Measurements from ENCODE around the gene NCDN.

The NCDN gene

DNA sequence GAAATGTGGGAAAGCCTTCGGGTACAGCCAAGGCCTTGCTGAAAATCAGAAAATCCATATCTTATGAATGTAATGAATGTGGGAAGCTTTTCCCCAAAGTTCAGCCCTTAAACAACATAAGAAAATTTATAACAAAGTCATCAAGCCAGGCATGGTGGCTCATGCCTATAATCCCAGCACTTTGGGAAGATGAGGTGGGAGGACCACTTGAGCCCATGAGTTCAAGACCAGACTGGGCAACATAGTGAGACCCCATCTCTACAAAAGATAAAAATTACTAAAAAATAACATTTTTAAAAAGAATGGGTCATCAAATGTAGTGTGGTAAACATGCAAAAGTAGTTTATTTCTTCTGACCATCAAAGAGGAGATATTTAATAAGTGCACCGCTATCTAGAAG lies 46.3 kb upstream of the NCDN start:
- ATAC-seq (ENCODE audit: insufficient read depth, low read depth): no peak
- H3K79me2 ChIP-seq (ENCODE audit: insufficient read depth, low read length): peaks cover 29% of the 10 kb centered on the region
- peaks cover 23% of the 10 kb centered on the region for H3K4me1 ChIP-seq (ENCODE audit: insufficient read depth, low read length)

DNA sequence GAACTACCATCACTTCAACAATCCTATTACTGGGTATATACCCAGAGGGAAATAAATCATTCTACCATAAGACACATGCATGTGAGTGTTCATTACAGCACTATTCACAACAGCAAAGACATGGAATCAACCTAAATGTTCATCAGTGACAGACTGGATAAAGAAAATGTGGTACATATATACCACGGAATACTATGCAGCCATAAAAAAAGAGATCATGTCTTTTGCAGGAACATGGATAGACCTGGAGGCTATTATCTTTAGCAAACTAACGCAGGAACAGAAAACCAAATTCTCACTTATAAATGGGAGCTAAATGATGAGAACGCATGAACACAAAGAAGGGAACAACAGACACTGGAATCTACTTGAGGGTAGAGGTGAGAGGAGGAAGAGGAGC lies 39.4 kb upstream of the NCDN start:
- Histone ChIP-seq H3K9ac (ENCODE audit: low read depth, low read length) (no peak overlapping the region), H3K79me2 (ENCODE audit: insufficient read depth, low read length) (peaks cover 23% of the 10 kb centered on the region)

More for the DNA sequence above, 46.3 kb upstream of the NCDN start:
- H3K9ac ChIP-seq (ENCODE audit: low read depth, low read length): no peak overlapping the region
- H3K9me3 ChIP-seq (ENCODE audit: insufficient read depth, low read length, severe bottlenecking): no peaks in the 10 kb centered on the region
- TF ChIP-seq CTCF (IDR thresholded peaks at IDR 0.05; ENCODE audit: borderline replicate concordance, extremely low read depth, low read length, poor library complexity, severe bottlenecking) (no peak), EZH2 (IDR thresholded peaks at IDR 0.05; ENCODE audit: borderline replicate concordance, low read depth, low read length, severe bottlenecking) (no peak)
- peaks cover 8% of the 10 kb centered on the region; the same call in 1 of the 2 replicates for H4K20me1 ChIP-seq (ENCODE audit: insufficient read depth, low read length)
- H2AFZ ChIP-seq (ENCODE audit: low read depth, low read length): no peak overlapping the region
- H3K27ac ChIP-seq (ENCODE audit: low read length): no peak overlapping the region
- no peaks in the 10 kb centered on the region for H3K27me3 ChIP-seq (ENCODE audit: insufficient read depth, low read length, poor library complexity)
- no peaks in the 10 kb centered on the region for H3K36me3 ChIP-seq (ENCODE audit: insufficient read depth, low read length)
- H3K4me3 ChIP-seq (ENCODE audit: low read depth in 1 of 2, low read length in 2 of 2): no peak overlapping the region
- DNase-seq: no peak
- no peak overlapping the region for H3K4me2 ChIP-seq (ENCODE audit: insufficient read depth, low read length)

GRCh38 chr1:35519432-35519831 lies 38.2 kb upstream of the NCDN start:
- Histone ChIP-seq H3K27ac (ENCODE audit: low read length) (no peak overlapping the region), H3K79me2 (ENCODE audit: insufficient read depth, low read length) (peaks cover 19% of the 10 kb centered on the region)
- no peak for ATAC-seq (ENCODE audit: insufficient read depth, low read depth)

More for the DNA sequence above, 39.4 kb upstream of the NCDN start:
- Histone ChIP-seq H4K20me1 (ENCODE audit: insufficient read depth, low read length) (no peaks in the 10 kb centered on the region), H3K36me3 (ENCODE audit: insufficient read depth, low read length) (no peaks in the 10 kb centered on the region), H3K4me1 (ENCODE audit: insufficient read depth, low read length) (no peaks in the 10 kb centered on the region), H3K27ac (ENCODE audit: low read length) (no peak overlapping the region), H3K4me2 (ENCODE audit: insufficient read depth, low read length) (no peak overlapping the region), H2AFZ (ENCODE audit: low read depth, low read length) (no peak overlapping the region), H3K4me3 (ENCODE audit: low read depth in 1 of 2, low read length in 2 of 2) (no peak overlapping the region), H3K9me3 (ENCODE audit: insufficient read depth, low read length, severe bottlenecking) (peaks cover 5% of the 10 kb centered on the region), H3K27me3 (ENCODE audit: insufficient read depth, low read length, poor library complexity) (no peaks in the 10 kb centered on the region)
- ATAC-seq (ENCODE audit: insufficient read depth, low read depth) (no peak), DNase-seq (no peak)
- TF ChIP-seq EZH2 (IDR thresholded peaks at IDR 0.05; ENCODE audit: borderline replicate concordance, low read depth, low read length, severe bottlenecking) (no peak), CTCF (IDR thresholded peaks at IDR 0.05; ENCODE audit: borderline replicate concordance, extremely low read depth, low read length, poor library complexity, severe bottlenecking) (no peak)

More at GRCh38 chr1:35519432-35519831, 38.2 kb upstream of the NCDN start:
- DNase-seq: no peak
- no peaks in the 10 kb centered on the region for H3K27me3 ChIP-seq (ENCODE audit: insufficient read depth, low read length, poor library complexity)
- H3K36me3 ChIP-seq (ENCODE audit: insufficient read depth, low read length): no peaks in the 10 kb centered on the region
- TF ChIP-seq CTCF (IDR thresholded peaks at IDR 0.05; ENCODE audit: borderline replicate concordance, extremely low read depth, low read length, poor library complexity, severe bottlenecking): no peak
- TF ChIP-seq EZH2 (IDR thresholded peaks at IDR 0.05; ENCODE audit: borderline replicate concordance, low read depth, low read length, severe bottlenecking): no peak
- no peak overlapping the region for H3K4me2 ChIP-seq (ENCODE audit: insufficient read depth, low read length)
- H3K9ac ChIP-seq (ENCODE audit: low read depth, low read length): no peak overlapping the region
- H3K9me3 ChIP-seq (ENCODE audit: insufficient read depth, low read length, severe bottlenecking): peaks cover 5% of the 10 kb centered on the region
- no peak overlapping the region for H3K4me3 ChIP-seq (ENCODE audit: low read depth in 1 of 2, low read length in 2 of 2)
- no peak overlapping the region for H2AFZ ChIP-seq (ENCODE audit: low read depth, low read length)
- no peaks in the 10 kb centered on the region for H4K20me1 ChIP-seq (ENCODE audit: insufficient read depth, low read length)
- H3K4me1 ChIP-seq (ENCODE audit: insufficient read depth, low read length): no peaks in the 10 kb centered on the region
